Brain microvascular endothelial cell (primary cell): ENCODE results near the gene WSCD1.

Experiments used
- DNase-seq: peaks from one replicate; pipeline ENCODE4 v3.0.0-alpha.2; 2020
- H3K27ac ChIP-seq: fragments of 250-450 bp; sonication (Bioruptor Pico); 2 replicates; pipeline ENCODE4 v1.5.1; 2020; ENCODE audit warnings: mild to moderate bottlenecking, moderate library complexity
- H3K27me3 ChIP-seq: fragments of 250-450 bp; sonication (Bioruptor Pico); replicated peaks from 2 replicates; pipeline ENCODE4 v1.5.1; 2020; ENCODE audit warnings: mild to moderate bottlenecking
- H3K36me3 ChIP-seq: fragments of 250-450 bp; sonication (Bioruptor Pico); replicated peaks from 2 replicates; pipeline ENCODE4 v1.5.1; 2020; ENCODE audit warnings: mild to moderate bottlenecking
- H3K4me3 ChIP-seq: 2 replicates; pipeline ENCODE4 v1.5.1; 2011; ENCODE audit warnings: low read depth, mild to moderate bottlenecking, control low read depth, low read length, moderate library complexity
- CTCF ChIP-seq: IDR thresholded peaks from 2 replicates; pipeline ENCODE4 v1.5.1; 2011; ENCODE audit warnings: low read depth, mild to moderate bottlenecking, moderate library complexity, low read length, control low read depth, inconsistent platforms; ENCODE audit errors: missing control alignments
- in situ Hi-C: cut with HindIII; loops from 2 replicates; pipeline ENCODE4 v1.10.0; 2017; ENCODE audit warnings: low sequenced_read_pairs, low pct_ligation_motif_present

Gene WSCD1

GRCh38 chr17:6080711-6081430, 10.7 kb downstream of the WSCD1 start:
- no peak overlapping the region for H3K27ac ChIP-seq
- in situ Hi-C loops = no loop called here
- no peak for TF ChIP-seq CTCF

DNA sequence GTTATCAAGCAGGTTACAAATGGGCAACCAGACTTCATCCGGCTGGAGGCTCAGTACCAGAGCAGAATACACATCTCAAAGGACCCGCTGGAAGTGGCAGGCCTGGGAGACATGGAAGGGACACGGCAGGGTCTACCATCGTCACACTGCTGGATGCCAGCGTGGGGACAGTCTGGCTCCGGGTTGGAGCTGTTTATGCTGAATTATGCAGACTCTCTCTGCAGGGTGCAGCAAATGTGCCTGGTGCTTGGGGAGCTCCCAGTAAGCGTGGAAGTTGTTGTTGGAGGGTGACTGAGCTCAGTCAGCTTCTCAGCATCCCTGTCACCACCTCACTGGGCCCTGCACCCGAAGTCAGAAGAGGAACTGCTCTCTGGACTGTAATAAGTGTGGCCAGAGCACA, 12.2 kb downstream of the WSCD1 start:
- TF ChIP-seq CTCF = no peak
- in situ Hi-C loops = no loop called here
- Histone ChIP-seq H3K27me3 (no peaks in the 10 kb centered on the region), H3K27ac (no peak overlapping the region), H3K36me3 (no peaks in the 10 kb centered on the region), H3K4me3 (no peak overlapping the region)
- no peak for DNase-seq

More at GRCh38 chr17:6080711-6081430, 10.7 kb downstream of the WSCD1 start:
- H3K4me3 ChIP-seq = no peak overlapping the region
- DNase-seq = no peak
- no peaks in the 10 kb centered on the region for H3K27me3 ChIP-seq
- no peaks in the 10 kb centered on the region for H3K36me3 ChIP-seq

DNA sequence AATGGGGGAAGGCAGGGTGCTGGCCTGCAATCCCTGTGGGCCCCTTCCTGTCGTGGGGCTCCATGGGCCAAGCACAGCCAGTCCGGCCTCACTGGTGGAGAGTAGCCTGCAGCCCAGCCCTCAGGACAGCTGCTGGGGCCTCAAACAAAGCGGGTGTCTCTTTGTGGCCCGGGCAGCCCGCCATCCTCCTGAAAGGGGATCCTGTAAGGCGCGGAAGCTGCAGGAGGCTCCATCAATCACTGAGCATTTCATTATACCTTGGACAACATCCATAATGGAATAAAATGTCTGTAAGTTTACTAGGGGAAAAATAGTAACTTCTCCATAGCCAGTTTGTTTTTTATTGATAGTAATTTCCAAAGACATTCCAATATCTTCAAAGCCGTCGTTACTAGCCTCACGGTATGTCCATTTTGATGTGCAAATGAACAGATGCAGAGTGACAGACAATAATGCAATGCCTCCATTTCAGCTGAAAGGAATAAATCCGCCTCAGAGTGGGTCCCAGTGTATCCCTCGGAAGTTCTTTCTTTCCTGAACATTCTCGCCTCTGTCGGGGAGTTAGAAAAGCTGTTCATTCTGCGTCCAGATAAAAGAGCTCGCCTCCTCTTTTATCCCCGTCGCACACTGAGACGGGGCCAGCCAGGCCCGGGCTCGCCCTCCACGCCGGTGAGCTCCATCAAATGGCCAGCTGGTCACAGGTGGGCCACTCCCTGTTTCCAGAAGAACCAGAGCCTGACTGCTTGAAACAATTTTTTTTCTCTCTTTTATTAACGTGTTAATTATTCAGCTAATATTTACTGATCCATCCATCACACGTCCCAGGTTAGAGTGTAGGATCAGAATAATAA, 14.4 kb downstream of the WSCD1 start:
- Histone ChIP-seq H3K4me3 (no peak overlapping the region), H3K36me3 (no peaks in the 10 kb centered on the region), H3K27ac (no peak overlapping the region), H3K27me3 (no peaks in the 10 kb centered on the region)
- in situ Hi-C loops = no loop called here
- DNase-seq = no peak
- TF ChIP-seq CTCF = no peak

DNA sequence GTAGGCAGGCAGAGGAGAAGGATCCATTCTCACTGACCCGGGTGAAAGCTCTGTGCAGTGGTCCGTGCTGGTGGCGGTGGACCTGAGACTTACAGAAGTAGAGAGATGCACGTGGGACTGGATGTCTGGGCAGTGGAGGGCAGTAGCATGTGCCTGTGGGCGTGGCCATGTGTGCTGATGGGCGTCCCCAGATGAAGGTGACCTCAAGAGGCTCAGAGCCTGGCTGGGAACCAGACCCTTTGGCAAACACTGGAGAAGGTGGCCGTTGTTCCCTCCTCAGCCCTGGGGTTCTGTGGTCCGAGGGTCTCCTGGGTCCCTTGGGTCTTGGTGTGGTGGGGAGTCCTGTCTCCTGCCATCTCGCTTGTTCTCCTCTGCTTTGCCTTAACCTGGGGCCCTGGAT, 15.6 kb downstream of the WSCD1 start:
- TF ChIP-seq CTCF = no peak
- in situ Hi-C loops = no loop called here
- Histone ChIP-seq H3K27me3 (no peaks in the 10 kb centered on the region), H3K4me3 (no peak overlapping the region), H3K27ac (no peak overlapping the region), H3K36me3 (no peaks in the 10 kb centered on the region)
- no peak for DNase-seq

DNA sequence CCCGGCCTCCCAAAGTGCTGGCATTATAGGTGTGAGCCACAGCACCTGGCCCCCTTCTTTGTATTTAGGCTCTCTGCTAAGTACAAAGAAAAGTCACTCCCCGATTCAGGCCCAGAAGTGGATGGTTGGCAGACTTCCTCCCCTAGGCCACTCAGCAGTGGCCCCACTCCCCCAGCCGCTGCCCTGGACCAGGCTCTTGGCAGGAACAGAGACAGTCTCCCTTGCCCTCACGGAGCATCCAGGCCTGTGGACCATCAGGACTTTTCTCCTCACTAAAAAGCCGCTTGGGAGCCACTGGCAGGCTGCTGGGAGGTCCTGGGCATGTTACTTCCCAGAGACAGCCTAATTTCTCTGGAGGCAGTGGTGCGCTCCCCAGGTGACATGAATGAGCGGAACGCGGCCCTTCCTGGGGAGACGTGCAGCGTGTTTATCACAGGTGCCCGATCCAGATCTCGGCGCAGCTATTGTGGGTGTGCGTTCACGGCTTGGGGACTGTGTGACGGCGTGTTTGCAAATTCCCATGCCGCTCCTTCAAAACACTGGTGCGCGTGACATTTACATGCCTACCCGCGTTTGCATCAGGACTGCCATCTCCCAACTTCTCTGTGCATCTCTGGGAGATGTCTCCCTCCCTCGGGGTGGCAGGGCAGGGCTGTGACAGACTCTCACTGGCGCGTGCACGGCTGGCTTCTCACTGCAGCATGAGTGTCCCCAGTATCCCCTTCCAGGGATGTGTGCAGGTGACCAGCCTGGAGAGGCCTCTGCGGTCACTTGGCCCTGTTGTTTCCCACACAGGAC, 16.6 kb downstream of the WSCD1 start:
- no peak for DNase-seq
- H3K27me3 ChIP-seq = no peaks in the 10 kb centered on the region
- no peak overlapping the region for H3K27ac ChIP-seq
- in situ Hi-C loops = no loop called here
- H3K36me3 ChIP-seq = no peaks in the 10 kb centered on the region
- no peak for TF ChIP-seq CTCF
- no peak overlapping the region for H3K4me3 ChIP-seq
